ENCODE results near the gene TUBGCP5. TPM values are rescaled to one million over a fixed set of nuclear protein-coding genes. Genes with fewer than 3 reads are reported as not detected.
"Not testable (repeated sequence)": the region's sequence is repeated elsewhere in the genome, so short reads cannot be mapped to it uniquely, and the experiment has no call there.

The TUBGCP5 gene
- total and polyA plus RNA-seq, 2 donors (not counting 3 experiments of a cell fraction or from before 2014, with no cell fraction given): 6.7 to 18.6 TPM

- CTCF ChIA-PET: no interaction called here
- FAIRE-seq (no peak), DNase-seq (ENCODE audit: low read depth, low spot score) (no peak)
- Histone ChIP-seq H3K4me1 (ENCODE audit: control insufficient read depth, extremely low read depth, insufficient read depth, low read length) (no peaks in the 10 kb centered on the region), H3K4me3 (replicated peaks in 1 of 3; ENCODE audit: insufficient read depth in 1 of 3, low read depth in 1 of 3, low read length in 3 of 3) (no peak overlapping the region), H4K20me1 (replicated peaks; ENCODE audit: control insufficient read depth, extremely low read depth, insufficient read depth, low read length) (no peaks in the 10 kb centered on the region), H2AFZ (ENCODE audit: low read depth, low read length) (no peak overlapping the region), H3K36me3 (ENCODE audit: control insufficient read depth in 2 of 2, extremely low read depth in 1 of 2, insufficient read depth in 2 of 2, low read length in 2 of 2) (peaks cover 14 to 17% of the 10 kb centered on the region in 2 experiments), H3K9me1 (replicated peaks; ENCODE audit: control insufficient read depth, extremely low read depth, insufficient read depth, low read length) (no peaks in the 10 kb centered on the region), H3K9ac (replicated peaks; ENCODE audit: extremely low read depth, insufficient read depth, low read length) (no peak overlapping the region), H3K27ac (ENCODE audit: insufficient read depth, low read depth, low read length) (no peak overlapping the region), H3K27me3 (ENCODE audit: control insufficient read depth in 2 of 2, insufficient read depth in 2 of 2, low read length in 2 of 2) (no peaks in the 10 kb centered on the region), H3K9me3 (replicated peaks; ENCODE audit: control insufficient read depth, insufficient read depth, low read length) (no peaks in the 10 kb centered on the region), H3K4me2 (ENCODE audit: insufficient read depth, low read length) (no peak overlapping the region), H3K79me2 (ENCODE audit: control insufficient read depth, insufficient read depth, low read length) (no peaks in the 10 kb centered on the region)
- POLR2A ChIA-PET: no interaction called here
- no TSS peak for BruUV-seq (replicated peaks)
- intact Hi-C loops (cut with micrococcal nuclease) (no loop called here), dilution Hi-C loops (cut with MboI; ENCODE audit: extremely low pct_ligation_motif_present, low sequenced_read_pairs) (no loop called here)
- TF ChIP-seq MYC (IDR thresholded peaks at IDR 0.05; ENCODE audit: low read depth, low read length) (no peak), CTCF (IDR thresholded peaks at IDR 0.05; ENCODE audit: extremely low read depth in 1 of 2, insufficient read depth in 1 of 2, low read depth in 1 of 2, low read length in 2 of 2) (no peak), POLR2AphosphoS5 (IDR thresholded peaks at IDR 0.05; ENCODE audit: insufficient read depth, low read depth, low read length) (no peak), MAX (IDR thresholded peaks at IDR 0.05; ENCODE audit: insufficient read depth, insufficient read length) (no peak), EZH2 (IDR thresholded peaks at IDR 0.05; ENCODE audit: borderline replicate concordance, low read depth, low read length, severe bottlenecking) (no peak), FOS (IDR thresholded peaks at IDR 0.05; ENCODE audit: borderline replicate concordance, insufficient read depth, low read length) (no peak), POLR2A (IDR thresholded peaks at IDR 0.05; ENCODE audit: low read depth, low read length) (no peak), GATA2 (IDR thresholded peaks at IDR 0.05; ENCODE audit: insufficient read depth, insufficient read length, low read depth, low read length) (no peak), JUN (IDR thresholded peaks at IDR 0.05; ENCODE audit: borderline replicate concordance, insufficient read depth, insufficient read length, low read depth) (no peak)
These were observed 25.7 kb downstream of the TUBGCP5 start for GRCh38 chr15:23013681-23014080.

- POLR2A ChIA-PET; H3K9ac ChIP-seq (replicated peaks; ENCODE audit: extremely low read depth, insufficient read depth, low read length); H3K27ac ChIP-seq (ENCODE audit: insufficient read depth, low read depth, low read length); DNase-seq (ENCODE audit: low read depth, low spot score); H3K4me2 ChIP-seq (ENCODE audit: insufficient read depth, low read length); H3K27me3 ChIP-seq (ENCODE audit: control insufficient read depth in 2 of 2, insufficient read depth in 2 of 2, low read length in 2 of 2); H4K20me1 ChIP-seq (replicated peaks; ENCODE audit: control insufficient read depth, extremely low read depth, insufficient read depth, low read length); H3K4me3 ChIP-seq (replicated peaks in 1 of 3; ENCODE audit: insufficient read depth in 1 of 3, low read depth in 1 of 3, low read length in 3 of 3); H3K9me1 ChIP-seq (replicated peaks; ENCODE audit: control insufficient read depth, extremely low read depth, insufficient read depth, low read length); H3K4me1 ChIP-seq (ENCODE audit: control insufficient read depth, extremely low read depth, insufficient read depth, low read length); CTCF ChIA-PET; H2AFZ ChIP-seq (ENCODE audit: low read depth, low read length); dilution Hi-C loops (cut with MboI; ENCODE audit: extremely low pct_ligation_motif_present, low sequenced_read_pairs); H3K79me2 ChIP-seq (ENCODE audit: control insufficient read depth, insufficient read depth, low read length); H3K9me3 ChIP-seq (replicated peaks; ENCODE audit: control insufficient read depth, insufficient read depth, low read length); intact Hi-C loops (cut with micrococcal nuclease); FAIRE-seq; BruUV-seq (replicated peaks): not testable (repeated sequence)
- peaks cover 14 to 16% of the 10 kb centered on the region in 2 experiments for H3K36me3 ChIP-seq (ENCODE audit: control insufficient read depth in 2 of 2, extremely low read depth in 1 of 2, insufficient read depth in 2 of 2, low read length in 2 of 2)
These were observed 26.8 kb downstream of the TUBGCP5 start for GRCh38 chr15:23012616-23013015.
